HepG2 (cell line): Measurements from ENCODE around the gene ENTPD7. TPM values are rescaled to one million over a fixed set of nuclear protein-coding genes. Genes with fewer than 3 reads are reported as not detected.
A peak's percentile ranks its signal among the peaks of the same experiment; 100 is the strongest.

Experiments used
- DRAP1 ChIP-seq: IDR thresholded peaks from 2 replicates; pipeline ENCODE4 v1.6.1; 2016; ENCODE audit warnings: missing genetic modification reagents, missing compliant biosample characterization
- FOSL2 ChIP-seq: sonication (generic); formaldehyde crosslinking; IDR thresholded peaks from 2 replicates; pipeline ENCODE4 v1.4.0; 2020; ENCODE audit warnings: missing genetic modification reagents
- GABPA ChIP-seq, 2 experiments: IDR thresholded peaks; 2 replicates each; pipeline ENCODE4 v1.6.1; 2011 to 2016; ENCODE audit warnings: low read depth in 2 of 2, low read length in 1 of 2, missing biosample characterization in 1 of 2, missing genetic modification characterization in 1 of 2
- GATAD2A ChIP-seq: IDR thresholded peaks from 2 replicates; pipeline ENCODE4 v1.6.1; 2016
- HIVEP1 ChIP-seq: sonication (generic); formaldehyde crosslinking; IDR thresholded peaks from 2 replicates; pipeline ENCODE4 v1.4.0; 2020; ENCODE audit warnings: mild to moderate bottlenecking, missing genetic modification reagents
- HNRNPH1 ChIP-seq: fragments of 200-400 bp; formaldehyde crosslinking; optimal IDR thresholded peaks from 2 replicates; pipeline ENCODE3; 2017; ENCODE audit warnings: mild to moderate bottlenecking, low read depth, low read length
- HNRNPK ChIP-seq: fragments of 200-400 bp; formaldehyde crosslinking; IDR thresholded peaks from 2 replicates; pipeline ENCODE4 v1.6.1; 2018; ENCODE audit warnings: low read length, low read depth, moderate library complexity, mild to moderate bottlenecking; ENCODE audit not compliant: poor library complexity, severe bottlenecking
- MEIS2 ChIP-seq: sonication (generic); formaldehyde crosslinking; IDR thresholded peaks from 2 replicates; pipeline ENCODE4 v1.9.0; 2021; ENCODE audit warnings: mild to moderate bottlenecking, missing genetic modification reagents
- MLXIP ChIP-seq: sonication (generic); formaldehyde crosslinking; IDR thresholded peaks from 2 replicates; pipeline ENCODE4 v1.9.0; 2021; ENCODE audit warnings: missing genetic modification reagents, borderline replicate concordance
- RXRB ChIP-seq: IDR thresholded peaks from 2 replicates; pipeline ENCODE4 v1.6.1; 2016; ENCODE audit warnings: borderline replicate concordance, missing genetic modification reagents, missing compliant biosample characterization
- SNAPC5 ChIP-seq: sonication (generic); formaldehyde crosslinking; IDR thresholded peaks from 2 replicates; pipeline ENCODE4 v1.8.1; 2023; ENCODE audit warnings: mild to moderate bottlenecking, missing genetic modification reagents, borderline replicate concordance
- SRF ChIP-seq: IDR thresholded peaks from 2 replicates; pipeline ENCODE4 v1.6.1; 2011; ENCODE audit warnings: mild to moderate bottlenecking, low read depth, low read length, moderate library complexity
- TEAD2 ChIP-seq: sonication (generic); formaldehyde crosslinking; IDR thresholded peaks from 2 replicates; pipeline ENCODE4 v1.9.0; 2021; ENCODE audit warnings: missing genetic modification reagents
- TRAFD1 ChIP-seq: sonication (generic); formaldehyde crosslinking; IDR thresholded peaks from 2 replicates; pipeline ENCODE4 v1.5.1; 2020; ENCODE audit warnings: missing genetic modification reagents, mild to moderate bottlenecking, borderline replicate concordance
- ZIK1 ChIP-seq: sonication (generic); formaldehyde crosslinking; IDR thresholded peaks from 2 replicates; pipeline ENCODE4 v1.5.0; 2020; ENCODE audit warnings: mild to moderate bottlenecking, low read depth, missing genetic modification reagents, borderline replicate concordance
- ZNF280D ChIP-seq: sonication (generic); formaldehyde crosslinking; IDR thresholded peaks from 2 replicates; pipeline ENCODE4 v1.5.1; 2020; ENCODE audit warnings: mild to moderate bottlenecking, missing genetic modification reagents
- ZNF333 ChIP-seq: sonication (generic); formaldehyde crosslinking; IDR thresholded peaks from 2 replicates; pipeline ENCODE4 v1.4.0; 2020; ENCODE audit warnings: mild to moderate bottlenecking, missing genetic modification reagents, borderline replicate concordance
- ZNF382 ChIP-seq: sonication (generic); formaldehyde crosslinking; IDR thresholded peaks from 2 replicates; pipeline ENCODE4 v1.5.0; 2020; ENCODE audit warnings: missing genetic modification reagents, mild to moderate bottlenecking, borderline replicate concordance
- ZNF761 ChIP-seq: sonication (generic); formaldehyde crosslinking; conservative IDR thresholded peaks from 2 replicates; pipeline ENCODE4 v1.4.0; 2020; ENCODE audit warnings: mild to moderate bottlenecking, missing genetic modification reagents
- ZNF766 ChIP-seq: sonication (generic); formaldehyde crosslinking; IDR thresholded peaks from 2 replicates; pipeline ENCODE4 v1.5.0; 2020; ENCODE audit warnings: missing genetic modification reagents, borderline replicate concordance
- polyA plus RNA-seq, 8 experiments: library from polyadenylated mRNA; depleted of rRNA in 3 of 8; stranded (reverse) in 7 of 8; unstranded in 1 of 8; fragments of >200 nt; fragmentation: Illumina TruSeq in 4 of 8; extraction: Trizol in 4 of 8; gene quantifications; 2 replicates each; pipeline versions ENCODE4 v1.2.1 to v1.2.3, GENCODE V29; 2011 to 2016; ENCODE audit warnings: low read depth in 4 of 8, missing spikeins in 1 of 8, mixed read lengths in 1 of 8; ENCODE audit not compliant: insufficient read depth in 1 of 8
- total RNA-seq, 5 experiments: library from RNA; depleted of rRNA; stranded (reverse); fragments of >200 nt; fragmentation: Illumina TruSeq; extraction: Trizol; gene quantifications; 2 replicates each; pipeline ENCODE4 v1.2.3, GENCODE V29; 2016; ENCODE audit warnings: low read depth in 1 of 5

ENTPD7 gene
- total and polyA plus RNA-seq, 2 of the 13 experiments (the other 11 are each of a cell fraction or from before 2014, with no cell fraction given): 7.6 to 36.5 TPM

- TF ChIP-seq MLXIP: no peak
- peak; percentile 70; the same call in 1 of the 2 replicates for TF ChIP-seq ZNF280D
- TF ChIP-seq DRAP1 (CRISPR knock-in tag): peak; percentile 69
- TF ChIP-seq MEIS2 (CRISPR knock-in tag): peak; percentile 31; the same call in 1 of the 2 replicates
- no peak for TF ChIP-seq ZNF382
- peak; percentile 75; the same call in 1 of the 2 replicates for TF ChIP-seq ZNF766
- no peak for TF ChIP-seq ZNF761 (CRISPR knock-in tag)
- TF ChIP-seq TRAFD1 (CRISPR knock-in tag): peak; percentile 36; the same call in 1 of the 2 replicates
- TF ChIP-seq GATAD2A: peak; percentile 39; the same call in 1 of the 2 replicates
- TF ChIP-seq RXRB (CRISPR knock-in tag): no peak; the same call in 1 of the 2 replicates
- TF ChIP-seq FOSL2: peak; percentile 40
- no peak; the same call in 1 of the 2 replicates for TF ChIP-seq TEAD2 (CRISPR knock-in tag)
- no peak for TF ChIP-seq HNRNPK
- peak; percentile 80 for TF ChIP-seq GABPA (IDR thresholded peaks at IDR 0.05; ENCODE audit: low read depth, low read length)
- peak; percentile 96 for TF ChIP-seq GABPA (CRISPR knock-in tag; IDR thresholded peaks at IDR 0.05; ENCODE audit: low read depth)
- no peak for TF ChIP-seq SRF
- TF ChIP-seq HIVEP1 (CRISPR knock-in tag): no peak; the same call in 1 of the 2 replicates
- TF ChIP-seq HNRNPH1: no peak
- TF ChIP-seq SNAPC5 (CRISPR knock-in tag): no peak
- TF ChIP-seq ZNF333 (CRISPR knock-in tag): no peak; the same call in 1 of the 2 replicates
- no peak for TF ChIP-seq ZIK1 (CRISPR knock-in tag)
Measured at GRCh38 chr10:99732033-99732842, 72.9 kb downstream of the ENTPD7 start, which contains the start of the genes COX15 and CUTC (continued).
